A673 (cell line): ENCODE measurements around the gene SLC25A47. TPM values are rescaled to one million over a fixed set of nuclear protein-coding genes. Genes with fewer than 3 reads are reported as not detected.

Experiments
- BruUV-seq: library from RNA; stranded (reverse); fragments of 400-500 nt; replicated peaks from 2 replicates; lab custom pipeline; 2021; lab: Mats Ljungman, UMichigan
- CTCF ChIA-PET: fragments of 300-600 bp; sonication (Branson Sonifier 250); formaldehyde crosslinking; loops from one replicate; lab custom pipeline; 2022; ENCODE audit warnings: antibody characterized with exemption; lab: Charles Lee
- POLR2A ChIA-PET: fragments of 300-600 bp; sonication (Branson Sonifier 250); formaldehyde crosslinking; loops from one replicate; lab custom pipeline; 2022; ENCODE audit warnings: antibody characterized with exemption; ENCODE audit not compliant: low non-redundant PET; lab: Charles Lee
- DNase-seq: peaks from one replicate; pipeline ENCODE4 v3.0.0-alpha.2; 2015; ENCODE audit warnings: low spot score
- H3K27ac ChIP-seq: fragments of 200-600 bp; sonication (generic); 2 replicates; pipeline ENCODE4 v1.5.1; 2016; ENCODE audit warnings: mixed run types, low read depth, mild to moderate bottlenecking, mixed read lengths, antibody characterized with exemption, low read length; ENCODE audit not compliant: poor library complexity, severe bottlenecking
- H3K27me3 ChIP-seq: fragments of 200-600 bp; sonication (generic); replicated peaks from 2 replicates; pipeline ENCODE4 v1.6.1; 2017; ENCODE audit warnings: mixed run types, low read depth, mild to moderate bottlenecking, mixed read lengths, antibody characterized with exemption, low read length; ENCODE audit not compliant: insufficient read depth, poor library complexity
- H3K36me3 ChIP-seq: fragments of 200-600 bp; sonication (generic); 2 replicates; pipeline ENCODE4 v1.6.1; 2016; ENCODE audit warnings: mixed run types, mild to moderate bottlenecking, mixed read lengths, antibody characterized with exemption, low read length; ENCODE audit not compliant: insufficient read depth, poor library complexity, severe bottlenecking
- H3K4me1 ChIP-seq: fragments of 200-600 bp; sonication (generic); 2 replicates; pipeline ENCODE4 v1.6.1; 2017; ENCODE audit warnings: mixed run types, mild to moderate bottlenecking, mixed read lengths, antibody characterized with exemption, low read length; ENCODE audit not compliant: insufficient read depth, poor library complexity, severe bottlenecking
- H3K4me3 ChIP-seq: fragments of 200-600 bp; sonication (generic); 2 replicates; pipeline ENCODE4 v1.5.1; 2016; ENCODE audit warnings: low read depth, mixed run types, mild to moderate bottlenecking, mixed read lengths, low read length; ENCODE audit not compliant: poor library complexity, severe bottlenecking
- H3K9me3 ChIP-seq: fragments of 200-600 bp; sonication (generic); 2 replicates; pipeline ENCODE4 v1.6.1; 2016; ENCODE audit warnings: mixed run types, low read depth, mild to moderate bottlenecking, mixed read lengths, antibody characterized with exemption, low read length; ENCODE audit not compliant: poor library complexity, severe bottlenecking
- CTCF ChIP-seq: fragments of 300-800, 200-600 bp; sonication (generic); conservative IDR thresholded peaks from 2 replicates; pipeline ENCODE4 v1.5.1; 2017; ENCODE audit warnings: low read depth, mild to moderate bottlenecking, antibody characterized with exemption, low read length, moderate library complexity, mixed read lengths
- EZH2 ChIP-seq: fragments of 200-600 bp; sonication (generic); IDR thresholded peaks from 2 replicates; pipeline ENCODE4 v1.6.1; 2017; ENCODE audit warnings: borderline replicate concordance, low read depth, mild to moderate bottlenecking, mixed read lengths, antibody characterized with exemption, low read length; ENCODE audit not compliant: poor library complexity, severe bottlenecking
- intact Hi-C: fragments of 100-400 bp; cut with micrococcal nuclease; formaldehyde crosslinking; loops from one replicate; pipeline ENCODE4 v1.10.0; 2022; ENCODE audit not compliant: unreplicated experiment
- total RNA-seq: library from RNA; stranded (reverse); gene quantifications from 2 replicates; pipeline ENCODE4 v1.2.3, GENCODE V29; 2021

SLC25A47 gene
- total RNA-seq, 1 experiment from 2014 or later, result not detected

GRCh38 chr14:100322138-100322957 is 791 bp upstream of the SLC25A47 start:
- intact Hi-C loops, result no loop called here
- POLR2A ChIA-PET, result no interaction called here
- no peak for DNase-seq

GRCh38 chr14:100323942-100324307 is 786 bp downstream of the SLC25A47 start:
- intact Hi-C loops, result no loop called here
- ChIA-PET POLR2A (no interaction called here), CTCF (no interaction called here)
- BruUV-seq, result no TSS peak
- H3K27me3 ChIP-seq, result no peaks in the 10 kb centered on the region
- H3K27ac ChIP-seq, result no peak overlapping the region
- H3K36me3 ChIP-seq, result no peaks in the 10 kb centered on the region
- no peaks in the 10 kb centered on the region for H3K4me1 ChIP-seq
- no peak overlapping the region for H3K4me3 ChIP-seq
- DNase-seq, result no peak
- no peak for TF ChIP-seq EZH2
- TF ChIP-seq CTCF, result no peak
- no peaks in the 10 kb centered on the region for H3K9me3 ChIP-seq

More at GRCh38 chr14:100322138-100322957, 791 bp upstream of the SLC25A47 start:
- Histone ChIP-seq H3K4me1 (peaks cover 5% of the 10 kb centered on the region), H3K27me3 (no peaks in the 10 kb centered on the region), H3K4me3 (no peak overlapping the region), H3K9me3 (no peaks in the 10 kb centered on the region), H3K36me3 (no peaks in the 10 kb centered on the region), H3K27ac (no peak overlapping the region)
- TF ChIP-seq CTCF, result no peak
- no peak for TF ChIP-seq EZH2
- BruUV-seq, result no TSS peak
- CTCF ChIA-PET, result no interaction called here

- ChIA-PET CTCF (no interaction called here), POLR2A (no interaction called here)
- Histone ChIP-seq H3K9me3 (no peaks in the 10 kb centered on the region), H3K27ac (no peak overlapping the region), H3K27me3 (no peaks in the 10 kb centered on the region), H3K4me3 (no peak overlapping the region), H3K36me3 (no peaks in the 10 kb centered on the region), H3K4me1 (no peaks in the 10 kb centered on the region)
- no peak for TF ChIP-seq CTCF
- no TSS peak for BruUV-seq
- intact Hi-C loops, result no loop called here
- no peak for DNase-seq
These were observed 2.1 kb downstream of the SLC25A47 start for GRCh38 chr14:100325231-100325632.
